ENCODE measurements around the gene RPH3AL. TPM values are rescaled to one million over a fixed set of nuclear protein-coding genes. Genes with fewer than 3 reads are reported as not detected.

RPH3AL gene
- polyA plus RNA-seq, 3 donors: 0.71 to 1.9 (median 1.5) TPM

- Histone ChIP-seq H3K9me3 (replicated peaks in 1 of 2; ENCODE audit: control insufficient read depth in 1 of 2, insufficient read depth in 1 of 2, low read length in 2 of 2) (peaks cover under 1 to 13% of the 10 kb centered on the region in 2 donors), H3K27me3 (ENCODE audit: control insufficient read depth in 2 of 2, insufficient read depth in 2 of 2, low read length in 2 of 2) (no peaks in the 10 kb centered on the region), H3K36me3 (replicated peaks in 1 of 2; ENCODE audit: control insufficient read depth in 1 of 2, insufficient read depth in 2 of 2, low read length in 2 of 2) (no peaks in the 10 kb centered on the region), H3K9ac (ENCODE audit: insufficient read depth, low read length, poor library complexity, severe bottlenecking) (no peak overlapping the region), H3K27ac (ENCODE audit: low read depth in 1 of 2, low read length in 2 of 2) (no peak overlapping the region), H4K20me1 (ENCODE audit: insufficient read depth, low read length) (no peaks in the 10 kb centered on the region), H2AFZ (ENCODE audit: insufficient read depth, low read depth, low read length, poor library complexity, severe bottlenecking) (no peak overlapping the region), H3K79me2 (ENCODE audit: insufficient read depth, low read length) (no peaks in the 10 kb centered on the region), H3K4me2 (replicated peaks; ENCODE audit: extremely low read depth, low read length, poor library complexity, severe bottlenecking) (no peak overlapping the region), H3K4me3 (replicated peaks in 1 of 3; ENCODE audit: low read depth in 2 of 3, low read length in 3 of 3) (no peak overlapping the region), H3K4me1 (ENCODE audit: control insufficient read depth in 1 of 2, insufficient read depth in 2 of 2, low read length in 2 of 2) (peaks cover 20 to 23% of the 10 kb centered on the region in 2 donors)
- H3K4me1 Mint-ChIP-seq: peaks cover 21% of the 10 kb centered on the region
- no peak overlapping the region for H3K4me3 Mint-ChIP-seq
- 97% methylated on average over 9 of the region's 15 CpGs for WGBS (ENCODE audit: insufficient coverage)
- peaks cover 4 to 12% (median 10%) of the 10 kb centered on the region in 3 donors for H3K27me3 Mint-ChIP-seq (ENCODE audit: low read depth in 3 of 3)
- peaks cover 10 to 19% (median 14%) of the 10 kb centered on the region in 7 donors for H3K9me3 Mint-ChIP-seq
- intact Hi-C loops (cut with micrococcal nuclease): loop anchor here in 1 of 2 donors (10.0 kb wide), 1 partner anchor 1195 kb away; no protein-coding TSS in a partner anchor
- TF ChIP-seq, protein P1, sequence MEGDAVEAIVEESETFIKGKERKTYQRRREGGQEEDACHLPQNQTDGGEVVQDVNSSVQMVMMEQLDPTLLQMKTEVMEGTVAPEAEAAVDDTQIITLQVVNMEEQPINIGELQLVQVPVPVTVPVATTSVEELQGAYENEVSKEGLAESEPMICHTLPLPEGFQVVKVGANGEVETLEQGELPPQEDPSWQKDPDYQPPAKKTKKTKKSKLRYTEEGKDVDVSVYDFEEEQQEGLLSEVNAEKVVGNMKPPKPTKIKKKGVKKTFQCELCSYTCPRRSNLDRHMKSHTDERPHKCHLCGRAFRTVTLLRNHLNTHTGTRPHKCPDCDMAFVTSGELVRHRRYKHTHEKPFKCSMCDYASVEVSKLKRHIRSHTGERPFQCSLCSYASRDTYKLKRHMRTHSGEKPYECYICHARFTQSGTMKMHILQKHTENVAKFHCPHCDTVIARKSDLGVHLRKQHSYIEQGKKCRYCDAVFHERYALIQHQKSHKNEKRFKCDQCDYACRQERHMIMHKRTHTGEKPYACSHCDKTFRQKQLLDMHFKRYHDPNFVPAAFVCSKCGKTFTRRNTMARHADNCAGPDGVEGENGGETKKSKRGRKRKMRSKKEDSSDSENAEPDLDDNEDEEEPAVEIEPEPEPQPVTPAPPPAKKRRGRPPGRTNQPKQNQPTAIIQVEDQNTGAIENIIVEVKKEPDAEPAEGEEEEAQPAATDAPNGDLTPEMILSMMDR (IDR thresholded peaks at IDR 0.05): no peak
- no peaks in the 10 kb centered on the region for H3K36me3 Mint-ChIP-seq
- no peak overlapping the region for H3K27ac Mint-ChIP-seq
- no peak for DNase-seq
Observed at GRCh38 chr17:229709-230394, 122.8 kb downstream of the RPH3AL start.

DNA sequence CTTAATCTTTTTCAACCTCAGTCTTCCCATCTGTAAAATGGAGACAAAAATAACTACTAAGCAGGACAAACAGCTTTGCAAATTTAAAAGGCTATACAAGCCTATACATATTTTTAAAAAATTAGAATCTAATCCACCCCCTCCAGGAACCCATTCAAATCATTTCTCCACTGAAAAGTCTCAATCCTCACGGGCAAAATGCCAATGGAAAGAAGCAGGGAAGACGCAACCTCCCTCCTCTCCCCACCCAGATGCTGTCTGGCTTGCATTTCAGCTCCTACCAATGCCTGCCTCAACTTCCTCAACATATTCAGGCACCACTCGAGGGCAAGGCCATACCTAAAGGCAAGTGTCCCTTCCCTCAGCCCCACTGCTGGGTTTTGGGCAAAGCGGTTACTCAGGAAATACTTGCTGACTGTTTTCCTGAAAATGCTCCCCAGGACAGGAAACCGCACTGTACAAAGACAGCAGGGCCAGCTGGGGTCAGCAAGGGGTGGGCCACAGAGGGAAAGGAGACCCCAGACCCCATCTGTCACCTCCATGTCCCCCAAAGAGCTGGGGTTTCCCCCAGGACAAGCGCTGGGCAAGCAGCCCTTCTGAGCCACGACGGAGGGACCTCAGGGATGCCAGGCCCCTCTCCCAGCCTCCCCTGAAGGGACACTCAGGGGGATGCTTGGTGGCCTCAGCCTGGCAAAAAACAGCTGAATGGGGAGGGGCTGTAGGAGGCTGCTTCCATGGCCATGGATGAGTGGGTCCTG lies 123.5 kb downstream of the RPH3AL start:
- H3K9me3 ChIP-seq (replicated peaks in 1 of 2; ENCODE audit: control insufficient read depth in 1 of 2, insufficient read depth in 1 of 2, low read length in 2 of 2): peaks cover 0 to 7% of the 10 kb centered on the region in 2 donors
- H4K20me1 ChIP-seq (ENCODE audit: insufficient read depth, low read length): no peaks in the 10 kb centered on the region
- H3K4me1 ChIP-seq (ENCODE audit: control insufficient read depth in 1 of 2, insufficient read depth in 2 of 2, low read length in 2 of 2): peaks cover 13 to 17% of the 10 kb centered on the region in 2 donors
- H3K79me2 ChIP-seq (ENCODE audit: insufficient read depth, low read length): no peaks in the 10 kb centered on the region
- Mint-ChIP-seq H3K36me3 (no peaks in the 10 kb centered on the region), H3K27me3 (ENCODE audit: low read depth in 3 of 3) (peaks cover 5 to 10% (median 8%) of the 10 kb centered on the region in 3 donors), H3K4me3 (no peak overlapping the region), H3K27ac (peak overlapping the region in 1 of 7 donors; percentile 37), H3K9me3 (peaks cover 5 to 17% (median 11%) of the 10 kb centered on the region in 7 donors), H3K4me1 (peaks cover 14% of the 10 kb centered on the region)
- H3K36me3 ChIP-seq (replicated peaks in 1 of 2; ENCODE audit: control insufficient read depth in 1 of 2, insufficient read depth in 2 of 2, low read length in 2 of 2): no peaks in the 10 kb centered on the region
- H3K27ac ChIP-seq (ENCODE audit: low read depth in 1 of 2, low read length in 2 of 2): no peak overlapping the region
- no peak overlapping the region for H3K4me3 ChIP-seq (replicated peaks in 1 of 3; ENCODE audit: low read depth in 2 of 3, low read length in 3 of 3)
- intact Hi-C loops (cut with micrococcal nuclease): loop anchor here in 1 of 2 donors (10.0 kb wide), 1 partner anchor 1196 kb away; no protein-coding TSS in a partner anchor
- no peak overlapping the region for H3K9ac ChIP-seq (ENCODE audit: insufficient read depth, low read length, poor library complexity, severe bottlenecking)
- TF ChIP-seq, protein P1 (IDR thresholded peaks at IDR 0.05): no peak
- H3K4me2 ChIP-seq (replicated peaks; ENCODE audit: extremely low read depth, low read length, poor library complexity, severe bottlenecking): no peak overlapping the region
- no peak for DNase-seq
- WGBS (ENCODE audit: insufficient coverage): 47% methylated on average over 4 of the region's 8 CpGs
- H2AFZ ChIP-seq (ENCODE audit: insufficient read depth, low read depth, low read length, poor library complexity, severe bottlenecking): no peak overlapping the region
- no peaks in the 10 kb centered on the region for H3K27me3 ChIP-seq (ENCODE audit: control insufficient read depth in 2 of 2, insufficient read depth in 2 of 2, low read length in 2 of 2)
